ENCODE measurements around the gene NUDCD2.

GRCh38 chr5:163410505-163410904 is 49.4 kb downstream of the NUDCD2 start:
- TF ChIP-seq EZH2 (IDR thresholded peaks at IDR 0.05; ENCODE audit: low read length) (no peak), CTCF (optimal IDR thresholded peaks at IDR 0.05 in 1 of 3, IDR thresholded peaks at IDR 0.05 in 1 of 3, conservative IDR thresholded peaks at IDR 0.05 in 1 of 3; ENCODE audit: extremely low read depth in 1 of 3, insufficient read depth in 2 of 3, low read length in 3 of 3) (no peak)
